Psoas muscle (tissue), 8 donors: ENCODE results near the gene AP1G2. TPM values are rescaled to one million over a fixed set of nuclear protein-coding genes. Genes with fewer than 3 reads are reported as not detected.

Experiments
- ATAC-seq, 4 donors: fragments of 200-7000 bp; cut with Tn5 transposase; one replicate each; pipeline ENCODE4 v1.9.1; 2020; ENCODE audit warnings: moderate library complexity in 3 of 4, mild to moderate bottlenecking in 2 of 4
- DNase-seq, 2 donors: peaks; one replicate each; pipeline ENCODE4 v3.0.0-alpha.2; 2020
- H3K27ac ChIP-seq: fragments of 200-600 bp; one replicate; pipeline ENCODE4 v1.8.0; 2022
- H3K27me3 ChIP-seq, 3 donors: fragments of 200-600 bp in 1 of 3; one replicate each; pipeline versions ENCODE4 v1.6.1 to v1.8.0; 2013 to 2022; ENCODE audit warnings: low read length in 2 of 3, mild to moderate bottlenecking in 2 of 3, moderate library complexity in 1 of 3; ENCODE audit not compliant: insufficient read depth in 3 of 3
- H3K36me3 ChIP-seq, 2 donors: fragments of 200-600 bp in 1 of 2; one replicate each; pipeline versions ENCODE4 v1.6.1 to v1.8.0; 2013 to 2022; ENCODE audit warnings: low read depth in 1 of 2, mild to moderate bottlenecking in 1 of 2, moderate library complexity in 1 of 2; ENCODE audit not compliant: insufficient read depth in 1 of 2
- H3K4me1 ChIP-seq: fragments of 200-600 bp; one replicate; pipeline ENCODE4 v1.8.0; 2022
- H3K4me3 ChIP-seq: fragments of 200-600 bp; one replicate; pipeline ENCODE4 v1.8.0; 2022; ENCODE audit warnings: mild to moderate bottlenecking
- H3K9me3 ChIP-seq: fragments of 200-600 bp; one replicate; pipeline ENCODE4 v1.8.0; 2022
- WGBS, 3 donors: extraction: QIAGEN DNeasy Blood & Tissue Kit; methylation state at CpG; one replicate each; pipeline versions ENCODE4 v1.1.6 to v1.1.7; 2013; 5-methylcytosine and 5-hydroxymethylcytosine counted together
- intact Hi-C, 2 donors: fragments of 100-400 bp; cut with DNase I; formaldehyde crosslinking; loops; one replicate each; pipeline versions ENCODE4 v1.11.0 to v1.14.2; 2022
- polyA plus RNA-seq, 3 donors: library from polyadenylated mRNA; stranded (reverse); fragments of 200-250 nt; gene quantifications; one replicate each; pipeline ENCODE4 v1.2.3, GENCODE V29; 2013
- total RNA-seq, 4 donors: library from RNA; stranded (reverse); fragmentation: NEBNext Ultra II Directional in 2 of 4; extraction: Animal tissue kit (Norgen Biotek cat#: 25700) in 2 of 4; gene quantifications; one replicate each; pipeline versions ENCODE4 v1.2.1 to v1.2.4, GENCODE V29; 2021 to 2023
- TF ChIP-seq, protein P1 (sequence below): fragments of 200-600 bp; IDR thresholded peaks from one replicate; pipeline ENCODE4 v1.8.0; 2022; ENCODE audit warnings: antibody characterized with exemption
- donor health status: healthy with polysubstance abuse.
- donor health status: DM: no; HTN: no; CAD: no; lungs with moderate emphysema.
- donor health status: Bipolar disorder and iron deficiency.
- donor health status: healthy.
- donor health status: DM: yes; HTN: yes; CAD: no.
- donor health status: DM: no; HTN: no; CAD: no.
- donor health status: DM: no; HTN: no; CAD: no.
- donor health status: DM: yes; HTN: yes; CAD: no.

Gene AP1G2
- total and polyA plus RNA-seq, 7 donors = 3.3 to 11.0 (median 5.3) TPM

DNA sequence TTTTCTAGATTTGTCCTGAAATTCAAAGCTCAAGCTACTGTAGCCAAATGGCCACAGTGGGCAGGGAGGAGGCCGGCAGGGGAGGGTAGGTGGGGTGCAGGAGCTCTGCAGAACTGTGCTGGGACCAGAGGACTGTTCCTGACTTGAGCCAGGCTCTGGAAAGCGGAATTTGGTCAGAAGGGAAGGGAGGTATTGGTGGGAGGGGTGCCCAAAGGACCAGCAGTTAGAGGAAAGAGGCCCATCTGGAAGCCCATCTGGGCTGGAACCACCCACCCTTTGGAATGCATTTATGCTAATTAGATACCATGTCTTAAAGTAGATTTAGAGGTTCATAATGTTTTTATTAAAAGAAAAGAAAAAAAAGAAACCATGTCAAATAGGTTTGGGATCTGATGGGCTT, 35.5 kb upstream of the AP1G2 start:
- intact Hi-C loops = no loop called here
- Histone ChIP-seq H3K4me3 (no peak overlapping the region), H3K27me3 (no peaks in the 10 kb centered on the region), H3K4me1 (no peaks in the 10 kb centered on the region), H3K36me3 (no peaks in the 10 kb centered on the region), H3K9me3 (no peaks in the 10 kb centered on the region), H3K27ac (no peak overlapping the region)
- TF ChIP-seq, protein P1, sequence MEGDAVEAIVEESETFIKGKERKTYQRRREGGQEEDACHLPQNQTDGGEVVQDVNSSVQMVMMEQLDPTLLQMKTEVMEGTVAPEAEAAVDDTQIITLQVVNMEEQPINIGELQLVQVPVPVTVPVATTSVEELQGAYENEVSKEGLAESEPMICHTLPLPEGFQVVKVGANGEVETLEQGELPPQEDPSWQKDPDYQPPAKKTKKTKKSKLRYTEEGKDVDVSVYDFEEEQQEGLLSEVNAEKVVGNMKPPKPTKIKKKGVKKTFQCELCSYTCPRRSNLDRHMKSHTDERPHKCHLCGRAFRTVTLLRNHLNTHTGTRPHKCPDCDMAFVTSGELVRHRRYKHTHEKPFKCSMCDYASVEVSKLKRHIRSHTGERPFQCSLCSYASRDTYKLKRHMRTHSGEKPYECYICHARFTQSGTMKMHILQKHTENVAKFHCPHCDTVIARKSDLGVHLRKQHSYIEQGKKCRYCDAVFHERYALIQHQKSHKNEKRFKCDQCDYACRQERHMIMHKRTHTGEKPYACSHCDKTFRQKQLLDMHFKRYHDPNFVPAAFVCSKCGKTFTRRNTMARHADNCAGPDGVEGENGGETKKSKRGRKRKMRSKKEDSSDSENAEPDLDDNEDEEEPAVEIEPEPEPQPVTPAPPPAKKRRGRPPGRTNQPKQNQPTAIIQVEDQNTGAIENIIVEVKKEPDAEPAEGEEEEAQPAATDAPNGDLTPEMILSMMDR = no peak
- no peak for ATAC-seq
- 73 to 88% (median 77%) methylated on average over 2 of the region's 2 CpGs for WGBS, 3 donors
- no peak for DNase-seq

DNA sequence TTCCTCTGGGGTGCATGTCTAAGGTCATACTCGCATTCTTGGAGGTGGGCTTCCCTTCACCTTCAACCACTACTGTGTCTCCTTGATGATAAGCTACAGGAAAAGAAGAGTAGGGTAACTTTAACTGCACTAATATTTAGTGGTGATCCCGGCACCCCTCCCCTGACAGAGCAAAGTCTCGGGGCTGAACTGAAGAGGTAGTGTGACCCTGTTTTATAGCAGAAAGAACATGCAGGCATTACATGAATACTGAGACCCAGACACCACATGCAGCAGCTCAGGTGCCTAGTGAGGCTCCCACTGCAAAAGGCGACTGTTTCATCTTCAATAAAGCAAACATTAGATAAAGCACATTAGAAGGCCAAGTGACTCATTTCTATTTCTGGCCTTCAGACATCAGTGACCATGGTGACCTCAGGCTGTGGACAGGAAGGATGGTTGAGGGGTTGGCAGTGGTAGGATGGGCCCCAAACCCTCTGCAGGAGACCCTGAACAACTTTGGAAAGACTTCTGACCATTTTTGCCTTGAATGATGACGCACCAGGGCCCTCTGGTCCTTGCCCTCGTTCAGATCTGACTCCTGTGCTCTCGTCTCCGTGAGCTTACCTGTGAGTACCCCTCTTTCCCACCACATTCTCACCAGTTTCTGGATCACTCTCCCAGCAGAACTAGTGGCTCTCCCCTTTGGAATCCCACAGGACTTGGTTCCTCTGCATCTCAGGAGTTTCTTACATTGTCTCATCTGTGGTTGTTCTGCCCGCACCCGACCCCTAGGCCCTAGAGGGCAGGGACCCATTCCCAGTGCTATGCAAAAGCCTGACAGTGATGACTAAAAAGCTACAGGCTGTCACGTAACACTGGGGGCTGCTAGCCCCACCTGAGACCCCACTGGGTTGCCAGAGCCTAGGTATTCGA, 34.8 kb upstream of the AP1G2 start:
- no peaks in the 10 kb centered on the region for H3K9me3 ChIP-seq
- H3K4me1 ChIP-seq = no peaks in the 10 kb centered on the region
- intact Hi-C loops = no loop called here
- DNase-seq = no peak
- 81 to 84% (median 83%) methylated on average over 12 of the region's 12 CpGs for WGBS, 3 donors
- H3K4me3 ChIP-seq = no peak overlapping the region
- ATAC-seq = no peak
- H3K27ac ChIP-seq = no peak overlapping the region
- TF ChIP-seq, protein P1 = no peak
- H3K27me3 ChIP-seq = no peaks in the 10 kb centered on the region
- H3K36me3 ChIP-seq = no peaks in the 10 kb centered on the region

DNA sequence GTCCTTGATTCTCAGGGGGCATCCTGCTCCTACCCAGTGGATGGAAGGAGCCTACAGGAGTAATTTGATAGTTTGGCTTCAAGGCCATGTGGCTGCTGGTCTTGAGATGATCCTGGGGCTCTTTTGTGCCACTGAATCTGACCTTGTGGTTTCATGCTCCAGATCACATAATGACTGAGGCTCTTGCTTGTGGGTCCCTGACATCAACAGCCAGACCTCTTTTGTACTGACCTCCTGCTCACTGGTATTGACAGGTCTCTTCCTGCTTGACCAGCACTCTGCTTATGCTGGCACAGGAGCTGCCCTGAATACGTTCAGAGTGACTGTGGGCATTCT, 34.2 kb upstream of the AP1G2 start:
- Histone ChIP-seq H3K27ac (no peak overlapping the region), H3K4me1 (no peaks in the 10 kb centered on the region), H3K36me3 (no peaks in the 10 kb centered on the region), H3K9me3 (no peaks in the 10 kb centered on the region), H3K27me3 (peaks cover 0 to 4% (median 0%) of the 10 kb centered on the region in 3 donors), H3K4me3 (no peak overlapping the region)
- DNase-seq (no peak), ATAC-seq (peak in 1 of 4 donors; percentile 31)
- intact Hi-C loops = no loop called here
- TF ChIP-seq, protein P1 = no peak
- 52 to 60% (median 58%) methylated on average over 1 of the region's 1 CpG for WGBS, 3 donors

DNA sequence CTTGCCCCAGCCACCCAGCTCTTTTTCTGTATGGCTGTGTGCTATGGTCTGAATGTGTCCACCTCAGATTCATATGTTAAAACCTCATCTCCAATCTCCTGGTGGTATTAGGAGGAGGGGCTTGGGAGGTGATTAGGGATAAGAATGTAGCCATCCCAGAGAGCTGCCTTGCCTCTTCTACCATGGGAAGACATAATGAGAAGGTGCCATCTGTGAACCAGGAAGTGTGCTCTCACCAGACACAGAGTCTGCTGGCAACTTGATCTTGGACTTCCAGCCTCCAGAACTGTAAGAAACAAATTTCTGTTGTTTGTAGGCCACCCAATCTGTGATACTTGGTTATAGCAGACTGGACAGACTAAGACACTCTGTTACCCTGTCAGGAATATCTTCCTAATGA, 33.8 kb upstream of the AP1G2 start:
- H3K4me1 ChIP-seq = no peaks in the 10 kb centered on the region
- H3K27ac ChIP-seq = no peak overlapping the region
- intact Hi-C loops = no loop called here
- no peak for DNase-seq
- peaks cover 0 to 7% (median 0%) of the 10 kb centered on the region in 3 donors for H3K27me3 ChIP-seq
- ATAC-seq = no peak
- no peak overlapping the region for H3K4me3 ChIP-seq
- no peaks in the 10 kb centered on the region for H3K36me3 ChIP-seq
- H3K9me3 ChIP-seq = no peaks in the 10 kb centered on the region
- TF ChIP-seq, protein P1 = no peak

DNA sequence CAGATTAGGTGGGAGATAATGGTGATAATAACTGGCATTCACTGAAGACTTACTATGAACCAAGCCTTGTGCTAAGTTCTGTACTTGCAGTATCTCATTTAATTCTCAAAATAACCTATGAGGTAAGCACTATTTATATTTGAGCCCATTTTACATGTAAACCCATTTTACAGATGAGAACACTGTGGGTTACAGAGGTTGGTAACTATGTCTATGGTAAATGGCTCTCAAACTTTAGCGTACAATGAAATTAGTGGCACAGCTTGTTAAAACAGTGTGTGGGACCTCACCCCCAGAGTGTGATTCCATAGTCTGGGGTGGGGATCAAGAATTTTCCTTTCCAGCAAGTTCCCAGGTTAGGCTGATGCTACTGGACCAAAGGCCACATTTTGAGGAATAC, 33.2 kb upstream of the AP1G2 start:
- 96 to 100% (median 100%) methylated on average over 1 of the region's 1 CpG for WGBS, 3 donors

More for the DNA sequence above, 33.2 kb upstream of the AP1G2 start:
- ATAC-seq (no peak), DNase-seq (no peak)
- Histone ChIP-seq H3K36me3 (no peaks in the 10 kb centered on the region), H3K4me1 (no peaks in the 10 kb centered on the region), H3K9me3 (no peaks in the 10 kb centered on the region), H3K27me3 (peaks cover 0 to 7% (median 0%) of the 10 kb centered on the region in 3 donors), H3K27ac (no peak overlapping the region), H3K4me3 (no peak overlapping the region)
- TF ChIP-seq, protein P1 = no peak
- intact Hi-C loops = no loop called here
